Measurements from ENCODE around the gene GPR12. TPM values are rescaled to one million over a fixed set of nuclear protein-coding genes. Genes with fewer than 3 reads are reported as not detected.

GPR12 gene
- total and polyA plus RNA-seq, 2 donors (not counting 3 experiments of a cell fraction or from before 2014, with no cell fraction given) = not detected

- Histone ChIP-seq H2AFZ (ENCODE audit: low read depth, low read length) (no peak overlapping the region), H3K4me2 (ENCODE audit: insufficient read depth, low read length) (no peak overlapping the region), H3K27me3 (ENCODE audit: control insufficient read depth in 2 of 2, insufficient read depth in 2 of 2, low read length in 2 of 2) (peaks cover 2 to 12% of the 10 kb centered on the region in 2 experiments), H3K4me1 (ENCODE audit: control insufficient read depth, extremely low read depth, insufficient read depth, low read length) (no peaks in the 10 kb centered on the region), H3K79me2 (ENCODE audit: control insufficient read depth, insufficient read depth, low read length) (no peaks in the 10 kb centered on the region), H3K9me3 (replicated peaks; ENCODE audit: control insufficient read depth, insufficient read depth, low read length) (no peaks in the 10 kb centered on the region), H3K36me3 (ENCODE audit: control insufficient read depth in 2 of 2, extremely low read depth in 1 of 2, insufficient read depth in 2 of 2, low read length in 2 of 2) (no peaks in the 10 kb centered on the region), H3K4me3 (replicated peaks in 1 of 3; ENCODE audit: insufficient read depth in 1 of 3, low read depth in 1 of 3, low read length in 3 of 3) (no peak overlapping the region), H3K9me1 (replicated peaks; ENCODE audit: control insufficient read depth, extremely low read depth, insufficient read depth, low read length) (no peaks in the 10 kb centered on the region), H4K20me1 (replicated peaks; ENCODE audit: control insufficient read depth, extremely low read depth, insufficient read depth, low read length) (no peaks in the 10 kb centered on the region), H3K9ac (replicated peaks; ENCODE audit: extremely low read depth, insufficient read depth, low read length) (no peak overlapping the region), H3K27ac (ENCODE audit: insufficient read depth, low read depth, low read length) (no peak overlapping the region)
- intact Hi-C loops (cut with micrococcal nuclease) (no loop called here), dilution Hi-C loops (cut with MboI; ENCODE audit: extremely low pct_ligation_motif_present, low sequenced_read_pairs) (no loop called here)
- no peak for DNase-seq (ENCODE audit: low read depth, low spot score)
- ChIA-PET POLR2A (no interaction called here), CTCF (no interaction called here)
- no peak for FAIRE-seq
- BruUV-seq (replicated peaks) = no TSS peak
- TF ChIP-seq EZH2 (IDR thresholded peaks at IDR 0.05; ENCODE audit: borderline replicate concordance, low read depth, low read length, severe bottlenecking) = no peak
- TF ChIP-seq JUN (IDR thresholded peaks at IDR 0.05; ENCODE audit: borderline replicate concordance, insufficient read depth, insufficient read length, low read depth) = no peak
- no peak for TF ChIP-seq FOS (IDR thresholded peaks at IDR 0.05; ENCODE audit: borderline replicate concordance, insufficient read depth, low read length)
Observed at GRCh38 chr13:26752671-26753070, 7.9 kb downstream of the GPR12 start.

GRCh38 chr13:26749905-26750304 lies 10.7 kb downstream of the GPR12 start:
- no peak overlapping the region for H3K27ac ChIP-seq (ENCODE audit: insufficient read depth, low read depth, low read length)
- H4K20me1 ChIP-seq (replicated peaks; ENCODE audit: control insufficient read depth, extremely low read depth, insufficient read depth, low read length) = no peaks in the 10 kb centered on the region
- FAIRE-seq (no peak), DNase-seq (ENCODE audit: low read depth, low spot score) (no peak)
- H3K79me2 ChIP-seq (ENCODE audit: control insufficient read depth, insufficient read depth, low read length) = no peaks in the 10 kb centered on the region
- no peaks in the 10 kb centered on the region for H3K9me3 ChIP-seq (replicated peaks; ENCODE audit: control insufficient read depth, insufficient read depth, low read length)
- H3K4me1 ChIP-seq (ENCODE audit: control insufficient read depth, extremely low read depth, insufficient read depth, low read length) = no peaks in the 10 kb centered on the region
- BruUV-seq (replicated peaks) = no TSS peak
- no peak overlapping the region for H3K4me3 ChIP-seq (replicated peaks in 1 of 3; ENCODE audit: insufficient read depth in 1 of 3, low read depth in 1 of 3, low read length in 3 of 3)
- no peaks in the 10 kb centered on the region for H3K36me3 ChIP-seq (ENCODE audit: control insufficient read depth in 2 of 2, extremely low read depth in 1 of 2, insufficient read depth in 2 of 2, low read length in 2 of 2)
- H3K9ac ChIP-seq (replicated peaks; ENCODE audit: extremely low read depth, insufficient read depth, low read length) = no peak overlapping the region
- POLR2A ChIA-PET = no interaction called here
- CTCF ChIA-PET = interaction anchor here (1.0 to 1.1 kb wide), 2 partner anchors 51 to 123 kb away, joined by 3 to 5 read pairs; no protein-coding TSS in a partner anchor
- H2AFZ ChIP-seq (ENCODE audit: low read depth, low read length) = no peak overlapping the region
- no peak overlapping the region for H3K4me2 ChIP-seq (ENCODE audit: insufficient read depth, low read length)
- H3K9me1 ChIP-seq (replicated peaks; ENCODE audit: control insufficient read depth, extremely low read depth, insufficient read depth, low read length) = no peaks in the 10 kb centered on the region
- dilution Hi-C loops (cut with MboI; ENCODE audit: extremely low pct_ligation_motif_present, low sequenced_read_pairs) = no loop called here
- H3K27me3 ChIP-seq (ENCODE audit: control insufficient read depth in 2 of 2, insufficient read depth in 2 of 2, low read length in 2 of 2) = peaks cover 3 to 14% of the 10 kb centered on the region in 2 experiments
- intact Hi-C loops (cut with micrococcal nuclease) = no loop called here
- TF ChIP-seq POLR2AphosphoS5 (IDR thresholded peaks at IDR 0.05; ENCODE audit: insufficient read depth, low read depth, low read length) (no peak), EZH2 (IDR thresholded peaks at IDR 0.05; ENCODE audit: borderline replicate concordance, low read depth, low read length, severe bottlenecking) (no peak), FOS (IDR thresholded peaks at IDR 0.05; ENCODE audit: borderline replicate concordance, insufficient read depth, low read length) (no peak), MYC (IDR thresholded peaks at IDR 0.05; ENCODE audit: low read depth, low read length) (no peak), GATA2 (IDR thresholded peaks at IDR 0.05; ENCODE audit: insufficient read depth, insufficient read length, low read depth, low read length) (no peak), JUN (IDR thresholded peaks at IDR 0.05; ENCODE audit: borderline replicate concordance, insufficient read depth, insufficient read length, low read depth) (no peak), POLR2A (IDR thresholded peaks at IDR 0.05; ENCODE audit: low read depth, low read length) (no peak)
- TF ChIP-seq, protein P1, sequence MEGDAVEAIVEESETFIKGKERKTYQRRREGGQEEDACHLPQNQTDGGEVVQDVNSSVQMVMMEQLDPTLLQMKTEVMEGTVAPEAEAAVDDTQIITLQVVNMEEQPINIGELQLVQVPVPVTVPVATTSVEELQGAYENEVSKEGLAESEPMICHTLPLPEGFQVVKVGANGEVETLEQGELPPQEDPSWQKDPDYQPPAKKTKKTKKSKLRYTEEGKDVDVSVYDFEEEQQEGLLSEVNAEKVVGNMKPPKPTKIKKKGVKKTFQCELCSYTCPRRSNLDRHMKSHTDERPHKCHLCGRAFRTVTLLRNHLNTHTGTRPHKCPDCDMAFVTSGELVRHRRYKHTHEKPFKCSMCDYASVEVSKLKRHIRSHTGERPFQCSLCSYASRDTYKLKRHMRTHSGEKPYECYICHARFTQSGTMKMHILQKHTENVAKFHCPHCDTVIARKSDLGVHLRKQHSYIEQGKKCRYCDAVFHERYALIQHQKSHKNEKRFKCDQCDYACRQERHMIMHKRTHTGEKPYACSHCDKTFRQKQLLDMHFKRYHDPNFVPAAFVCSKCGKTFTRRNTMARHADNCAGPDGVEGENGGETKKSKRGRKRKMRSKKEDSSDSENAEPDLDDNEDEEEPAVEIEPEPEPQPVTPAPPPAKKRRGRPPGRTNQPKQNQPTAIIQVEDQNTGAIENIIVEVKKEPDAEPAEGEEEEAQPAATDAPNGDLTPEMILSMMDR (IDR thresholded peaks at IDR 0.05; ENCODE audit: extremely low read depth in 1 of 2, insufficient read depth in 1 of 2, low read depth in 1 of 2, low read length in 2 of 2) = no peak
- TF ChIP-seq, protein P2, sequence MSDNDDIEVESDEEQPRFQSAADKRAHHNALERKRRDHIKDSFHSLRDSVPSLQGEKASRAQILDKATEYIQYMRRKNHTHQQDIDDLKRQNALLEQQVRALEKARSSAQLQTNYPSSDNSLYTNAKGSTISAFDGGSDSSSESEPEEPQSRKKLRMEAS (IDR thresholded peaks at IDR 0.05; ENCODE audit: insufficient read depth, insufficient read length) = no peak
